HG02588 (cell line): ENCODE data around the gene PTGFRN.

Experiments
- ATAC-seq: cut with Tn5 transposase; IDR thresholded peaks from one replicate; pipeline ENCODE4 v1.9.1; 2021; ENCODE audit warnings: mild to moderate bottlenecking, moderate library complexity; ENCODE audit not compliant: unreplicated experiment

Gene PTGFRN

DNA sequence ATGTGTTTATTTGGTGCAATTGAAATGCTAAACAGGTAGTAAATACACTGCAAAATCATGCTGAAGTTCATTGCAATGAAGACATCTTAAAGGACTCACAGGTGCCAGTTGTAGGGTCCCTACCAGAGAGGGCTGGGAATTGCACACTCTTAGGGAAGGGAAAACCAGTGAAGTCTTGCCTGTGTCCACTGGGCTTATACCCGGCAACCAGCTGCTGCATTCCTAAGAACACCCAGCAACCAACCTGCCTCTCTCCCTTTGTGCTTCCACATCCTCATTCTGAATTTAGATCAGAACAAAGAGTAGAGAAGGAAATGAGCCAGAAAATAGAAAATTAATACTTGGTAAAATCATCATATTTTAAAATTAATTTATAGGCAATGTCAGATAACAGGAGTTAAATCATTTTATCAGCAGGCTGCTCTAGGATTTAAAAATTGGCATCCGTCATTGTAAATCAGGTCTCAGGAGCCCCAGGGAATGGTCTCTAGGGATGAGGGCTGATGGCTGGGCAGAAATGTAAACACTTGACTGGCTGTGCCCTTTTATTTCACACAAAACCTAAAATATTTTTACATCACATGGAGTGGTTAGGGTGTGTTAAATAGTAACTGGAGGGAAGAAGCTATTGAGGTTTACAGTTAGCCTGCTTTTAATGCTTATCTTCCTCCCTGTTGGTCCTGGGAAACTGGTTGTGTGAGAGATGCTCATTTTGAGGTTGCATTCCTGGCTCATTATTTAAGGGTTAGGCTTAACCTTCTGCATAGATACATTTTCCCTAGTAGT lies 31.3 kb downstream of the PTGFRN start:
- ATAC-seq, result no peak

DNA sequence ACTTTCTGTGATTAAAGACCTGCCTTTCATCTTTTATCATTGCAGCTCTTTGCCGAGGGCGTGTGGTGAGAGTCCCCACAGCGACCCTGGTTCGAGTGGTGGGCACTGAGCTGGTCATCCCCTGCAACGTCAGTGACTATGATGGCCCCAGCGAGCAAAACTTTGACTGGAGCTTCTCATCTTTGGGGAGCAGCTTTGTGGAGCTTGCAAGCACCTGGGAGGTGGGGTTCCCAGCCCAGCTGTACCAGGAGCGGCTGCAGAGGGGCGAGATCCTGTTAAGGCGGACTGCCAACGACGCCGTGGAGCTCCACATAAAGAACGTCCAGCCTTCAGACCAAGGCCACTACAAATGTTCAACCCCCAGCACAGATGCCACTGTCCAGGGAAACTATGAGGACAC lies 32.0 kb downstream of the PTGFRN start:
- no peak for ATAC-seq

DNA sequence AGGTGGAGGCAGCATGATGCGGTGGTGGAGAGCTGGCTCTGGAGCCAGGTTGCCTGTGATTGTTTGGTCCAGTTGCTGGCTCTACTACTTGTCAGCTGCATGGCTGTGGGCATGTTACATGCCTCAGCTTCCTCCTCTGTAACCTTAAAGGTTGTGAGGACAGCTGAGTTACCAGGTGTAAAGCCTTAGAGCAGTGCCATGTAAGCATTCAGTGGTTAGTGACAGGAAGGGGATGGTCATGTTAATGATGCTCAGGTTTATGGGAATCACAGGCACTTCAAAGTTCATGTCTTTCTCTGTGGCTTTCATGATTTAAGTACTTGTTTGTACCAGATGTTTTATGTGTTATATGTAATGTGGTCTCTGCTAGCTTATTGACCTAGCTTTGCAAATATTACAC lies 32.6 kb downstream of the PTGFRN start:
- no peak for ATAC-seq

DNA sequence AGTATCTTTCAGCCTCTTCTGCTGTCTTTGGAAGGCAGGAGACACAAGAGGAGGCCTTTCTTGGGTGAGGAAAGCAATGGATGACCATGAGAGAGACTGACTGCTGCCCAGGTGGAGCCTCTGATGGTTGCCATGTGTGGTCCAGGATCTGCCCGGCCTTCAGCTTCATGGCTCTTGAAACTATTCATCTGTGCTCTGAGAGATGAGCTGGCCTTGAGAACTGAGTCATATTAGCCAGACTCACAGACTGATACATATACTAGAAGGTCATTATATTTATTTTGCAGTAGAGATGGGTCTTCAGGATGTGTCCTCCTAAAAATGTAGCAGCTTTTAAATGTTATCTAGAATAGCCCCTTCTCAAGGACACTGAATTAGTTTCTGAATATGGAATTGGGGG lies 33.7 kb downstream of the PTGFRN start:
- no peak for ATAC-seq

DNA sequence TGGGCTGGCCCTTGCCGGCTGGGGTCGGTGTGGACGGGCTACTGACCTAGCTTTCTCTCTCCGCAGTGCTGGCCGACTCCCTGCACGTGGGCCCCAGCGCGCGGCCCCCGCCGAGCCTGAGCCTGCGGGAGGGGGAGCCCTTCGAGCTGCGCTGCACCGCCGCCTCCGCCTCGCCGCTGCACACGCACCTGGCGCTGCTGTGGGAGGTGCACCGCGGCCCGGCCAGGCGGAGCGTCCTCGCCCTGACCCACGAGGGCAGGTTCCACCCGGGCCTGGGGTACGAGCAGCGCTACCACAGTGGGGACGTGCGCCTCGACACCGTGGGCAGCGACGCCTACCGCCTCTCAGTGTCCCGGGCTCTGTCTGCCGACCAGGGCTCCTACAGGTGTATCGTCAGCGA lies 34.9 kb downstream of the PTGFRN start:
- ATAC-seq, result no peak

DNA sequence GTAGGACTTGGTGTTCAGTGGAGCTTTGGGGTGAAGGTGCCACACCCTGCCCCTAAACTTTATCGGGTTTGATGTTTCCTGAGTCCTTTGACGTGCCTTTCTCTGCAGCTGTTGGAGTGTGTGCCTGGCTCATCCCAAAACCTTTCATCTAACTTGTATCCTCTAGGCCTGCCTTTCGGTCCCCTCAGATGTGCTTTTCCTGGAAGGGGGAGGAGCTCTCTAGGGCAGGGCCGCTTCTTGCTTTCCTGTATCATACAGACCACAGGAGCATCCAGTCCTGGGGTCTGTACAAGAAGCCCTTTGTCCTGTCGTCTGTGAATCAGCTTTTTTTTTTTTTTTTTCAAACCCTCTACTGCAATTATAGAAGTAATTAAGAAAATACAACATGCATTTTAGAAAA lies 35.7 kb downstream of the PTGFRN start:
- ATAC-seq, result no peak

DNA sequence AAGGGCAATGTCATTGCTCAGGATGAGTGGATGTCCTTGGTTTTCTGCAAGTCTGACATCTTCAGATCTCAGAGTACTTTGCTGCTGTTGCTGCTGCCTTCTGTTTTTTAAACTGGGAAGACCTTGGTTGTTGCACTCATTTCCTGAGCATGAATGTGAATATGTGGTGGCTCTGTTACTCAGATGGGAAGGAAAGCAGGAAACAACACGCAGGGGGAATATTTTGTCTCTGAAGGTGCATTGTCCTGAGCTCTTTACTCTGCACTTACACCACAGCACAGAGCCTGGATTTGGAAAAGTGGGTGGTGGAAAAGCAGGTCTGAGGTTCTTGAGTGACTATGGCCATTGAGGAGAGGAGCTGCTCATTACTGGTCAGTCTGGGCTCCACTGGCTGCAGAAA lies 36.3 kb downstream of the PTGFRN start:
- no peak for ATAC-seq

DNA sequence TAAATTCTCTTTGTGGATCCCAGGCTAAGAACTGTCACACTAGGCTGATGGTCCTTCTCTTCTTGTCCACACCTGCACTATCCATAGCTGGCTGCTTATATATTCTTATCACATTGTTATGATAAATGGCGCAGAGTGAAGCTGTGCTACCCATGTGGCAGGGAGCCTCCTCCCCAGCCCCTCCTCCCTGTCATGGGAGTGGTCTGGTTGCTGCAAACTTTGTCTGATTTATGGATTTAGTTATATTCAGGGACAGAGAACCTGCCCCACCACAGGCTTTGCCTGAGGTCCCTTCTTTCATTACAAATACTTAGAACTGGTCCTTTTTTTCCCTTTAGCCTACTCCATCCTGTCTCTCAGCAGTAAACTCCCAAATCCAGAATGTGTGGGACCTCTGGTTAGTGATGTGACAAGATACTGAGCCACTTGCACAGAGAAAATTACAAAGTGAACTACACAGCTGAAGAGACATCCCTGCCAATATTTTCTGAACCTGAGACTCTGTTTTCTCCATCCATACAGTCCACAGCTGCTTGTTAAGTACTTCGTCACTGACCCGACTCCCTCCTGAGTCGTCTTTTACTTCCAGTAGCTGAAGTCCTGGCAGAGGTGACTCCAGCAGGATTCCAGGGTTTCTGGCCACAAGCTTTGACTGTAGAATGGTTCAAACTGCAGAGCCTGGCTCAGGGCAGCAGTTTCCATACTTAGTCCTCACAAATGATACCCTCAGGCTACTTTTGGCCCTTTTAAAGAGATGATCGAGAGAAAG lies 37.6 kb downstream of the PTGFRN start:
- ATAC-seq, result no peak

DNA sequence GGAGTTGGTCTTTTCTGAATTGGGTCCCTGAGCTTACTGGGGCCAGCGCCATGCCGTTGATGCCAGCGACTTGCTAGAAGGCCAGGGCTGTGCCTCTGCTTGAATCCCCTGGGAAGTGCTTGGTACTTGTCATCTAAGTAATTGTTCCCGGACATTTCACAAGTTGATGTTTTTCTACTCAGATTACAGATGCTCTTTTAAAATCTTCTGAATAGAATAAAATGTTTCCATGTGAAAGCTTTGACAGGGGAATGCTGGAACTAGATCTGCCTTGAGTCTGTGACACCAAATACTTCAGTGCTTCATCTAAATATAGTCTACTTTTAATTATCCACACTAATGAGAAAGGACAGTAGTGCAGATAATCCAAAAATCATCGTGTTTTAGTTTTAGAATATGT lies 38.3 kb downstream of the PTGFRN start:
- no peak for ATAC-seq

DNA sequence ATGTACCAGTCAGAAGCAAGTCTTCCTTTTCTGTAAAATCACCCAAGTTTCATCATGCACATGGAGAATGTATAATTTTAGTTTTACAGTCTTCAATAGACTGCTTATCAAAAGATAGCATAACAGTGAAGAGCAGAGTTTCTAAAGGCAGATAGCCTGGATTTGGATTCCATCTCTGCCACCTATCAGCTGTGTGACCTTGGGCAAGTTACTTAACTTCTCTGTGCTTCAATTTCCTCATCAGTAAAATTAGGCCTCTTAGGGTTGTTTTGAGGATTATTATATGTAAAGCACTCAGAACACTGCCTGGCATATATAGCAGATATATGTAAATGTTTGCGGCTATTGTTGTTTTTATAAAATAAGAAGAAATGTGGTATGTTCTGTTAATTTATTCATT lies 38.9 kb downstream of the PTGFRN start:
- ATAC-seq, result no peak

DNA sequence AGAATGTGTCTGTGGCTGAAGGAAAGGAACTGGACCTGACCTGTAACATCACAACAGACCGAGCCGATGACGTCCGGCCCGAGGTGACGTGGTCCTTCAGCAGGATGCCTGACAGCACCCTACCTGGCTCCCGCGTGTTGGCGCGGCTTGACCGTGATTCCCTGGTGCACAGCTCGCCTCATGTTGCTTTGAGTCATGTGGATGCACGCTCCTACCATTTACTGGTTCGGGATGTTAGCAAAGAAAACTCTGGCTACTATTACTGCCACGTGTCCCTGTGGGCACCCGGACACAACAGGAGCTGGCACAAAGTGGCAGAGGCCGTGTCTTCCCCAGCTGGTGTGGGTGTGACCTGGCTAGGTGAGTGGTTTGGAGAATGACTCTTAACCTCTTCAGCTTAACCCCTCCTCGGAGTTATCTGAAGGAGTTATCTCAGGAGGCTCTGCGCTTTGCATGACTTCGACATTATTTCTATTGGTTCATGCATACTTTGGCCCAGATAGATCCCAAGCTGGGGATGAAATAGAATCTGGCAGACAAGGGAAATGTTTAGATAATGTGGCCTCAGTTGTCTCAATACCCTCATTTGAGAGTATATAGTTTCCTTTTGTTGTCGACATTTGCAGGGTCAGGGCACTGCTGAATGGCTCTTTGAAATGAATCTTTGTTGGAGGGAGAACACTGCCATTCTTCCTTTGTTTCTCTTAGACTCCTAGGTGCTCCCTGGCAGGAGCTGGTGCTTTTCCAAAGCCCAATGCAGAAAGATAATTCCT lies 39.7 kb downstream of the PTGFRN start:
- ATAC-seq, result no peak

DNA sequence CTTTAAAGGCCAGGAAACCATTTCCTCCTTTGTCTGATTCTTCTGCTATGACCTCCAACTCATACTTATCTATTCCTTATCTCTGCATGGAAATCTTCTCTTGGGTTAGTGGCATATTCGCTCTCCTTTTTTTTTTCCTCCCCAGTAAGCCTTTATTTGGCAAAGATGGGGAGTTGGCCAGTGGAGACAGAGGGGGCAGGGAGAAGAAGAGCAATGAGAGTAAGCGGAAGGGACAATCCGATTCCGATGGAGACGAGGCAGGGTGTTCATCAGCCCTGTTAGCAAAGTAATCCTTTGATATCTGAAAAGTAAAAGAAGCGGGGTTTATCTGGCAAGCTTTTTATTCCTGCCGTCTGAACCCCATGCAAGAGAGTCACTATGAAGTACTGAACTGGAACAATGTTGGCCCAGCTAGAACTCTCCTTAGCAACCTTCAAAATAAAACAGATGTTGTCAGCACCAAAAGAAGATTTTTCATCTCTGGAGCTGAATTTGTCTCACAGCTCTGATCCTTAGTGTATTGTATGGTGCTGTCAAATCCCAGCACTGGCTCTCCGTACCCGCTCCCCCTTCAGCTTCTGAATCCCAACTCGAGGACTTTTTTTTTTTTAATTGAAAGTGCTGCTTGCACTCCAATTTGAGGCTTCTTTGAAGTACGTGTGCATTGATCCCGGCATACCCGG lies 40.9 kb downstream of the PTGFRN start:
- ATAC-seq, result no peak

DNA sequence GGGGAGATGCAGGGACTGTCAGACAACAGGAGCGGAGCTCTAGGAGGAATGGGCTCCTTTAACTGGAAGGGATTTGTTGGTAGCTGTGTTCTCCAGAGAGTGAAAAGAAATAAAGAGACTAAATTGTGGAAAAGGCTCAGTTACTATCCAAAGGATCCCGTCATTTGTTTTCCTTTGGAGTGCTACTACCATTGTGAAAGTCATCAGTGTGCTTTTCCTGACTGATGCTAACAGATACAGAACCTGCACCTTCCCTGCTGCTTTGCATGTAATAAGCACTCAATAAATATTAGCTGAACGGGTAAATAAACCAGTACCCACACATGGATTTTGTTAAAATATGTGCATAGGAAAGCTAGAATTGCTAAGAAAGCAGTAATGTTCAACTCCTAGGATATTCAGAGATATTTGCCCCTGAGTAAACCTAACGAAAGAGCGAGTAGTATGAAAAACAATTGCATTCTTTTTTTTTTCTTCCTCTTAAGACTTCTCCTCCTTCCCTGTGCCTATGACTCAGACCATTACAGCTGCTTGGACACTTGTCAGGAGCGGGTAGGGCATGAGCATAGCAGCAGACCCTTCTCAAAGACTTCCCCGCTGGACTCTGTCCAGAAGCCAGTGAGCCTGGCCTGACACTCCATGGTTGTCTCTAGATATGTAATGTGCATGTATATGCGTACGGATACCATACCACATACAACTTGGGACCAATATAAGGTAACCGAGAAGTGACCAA lies 41.7 kb downstream of the PTGFRN start:
- ATAC-seq, result no peak

DNA sequence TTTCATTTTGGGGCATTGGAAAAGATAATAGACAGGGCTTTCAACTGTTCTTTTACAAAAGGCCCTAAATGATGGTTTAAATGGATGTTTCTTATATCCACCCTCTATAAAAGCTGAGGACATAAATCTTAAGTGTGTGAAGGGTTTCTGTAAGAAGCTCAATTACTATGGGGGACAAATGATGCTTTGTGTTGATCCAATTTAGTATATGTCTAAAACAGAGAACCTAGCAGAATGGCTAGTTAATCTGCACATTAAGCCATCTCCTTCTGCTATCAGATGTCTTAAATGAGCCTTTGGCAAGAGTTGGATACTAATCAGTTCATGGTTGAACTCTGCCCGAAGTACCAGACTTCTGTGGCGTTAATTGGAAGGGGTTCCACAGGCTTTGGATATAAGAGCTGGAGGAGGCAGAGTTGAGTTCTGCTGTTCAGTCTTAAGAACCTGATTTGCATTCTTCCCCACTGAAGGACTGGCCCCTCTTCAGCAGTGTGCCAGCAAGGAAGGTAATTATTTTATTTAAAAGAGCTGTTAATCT lies 43.1 kb downstream of the PTGFRN start:
- no peak for ATAC-seq

DNA sequence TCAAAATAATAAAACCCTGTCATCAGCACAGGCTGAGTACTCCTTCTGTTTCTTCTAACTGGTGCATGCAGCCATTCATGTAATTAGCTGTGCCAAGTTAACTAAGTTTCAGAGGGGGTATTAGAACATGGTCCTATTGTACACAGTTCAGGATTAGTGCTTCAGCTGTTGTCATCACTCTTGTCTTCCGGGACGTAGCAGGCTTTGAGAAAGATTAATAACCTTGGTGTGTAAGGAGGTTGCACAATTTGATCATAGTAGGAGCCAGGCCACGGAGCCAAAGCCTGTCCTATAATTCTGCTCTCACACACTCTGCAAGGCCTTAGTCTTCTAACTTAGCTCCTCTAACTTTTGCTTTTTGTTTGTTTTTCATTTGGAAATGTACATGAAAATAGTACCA lies 44.7 kb downstream of the PTGFRN start:
- ATAC-seq, result no peak

DNA sequence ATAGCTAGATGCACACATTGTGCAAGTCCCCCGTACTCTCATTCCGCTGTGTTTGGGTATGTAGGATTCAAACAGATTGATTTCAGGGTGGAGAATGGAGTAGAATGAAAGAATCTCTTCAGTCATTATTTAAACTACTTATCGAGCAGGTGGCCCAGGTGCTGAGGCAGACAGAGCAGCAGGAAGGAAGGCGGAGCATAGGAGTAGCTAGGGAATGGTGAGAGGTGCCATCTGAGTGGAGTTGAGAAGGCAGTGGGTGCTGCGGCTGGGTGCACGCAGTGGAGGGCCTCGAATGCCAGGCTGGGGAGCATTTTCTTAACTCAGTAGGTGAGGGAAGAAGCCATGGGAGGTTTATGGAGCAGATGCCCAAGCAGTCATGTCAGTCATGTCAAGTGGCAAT lies 46.7 kb downstream of the PTGFRN start:
- no peak for ATAC-seq

DNA sequence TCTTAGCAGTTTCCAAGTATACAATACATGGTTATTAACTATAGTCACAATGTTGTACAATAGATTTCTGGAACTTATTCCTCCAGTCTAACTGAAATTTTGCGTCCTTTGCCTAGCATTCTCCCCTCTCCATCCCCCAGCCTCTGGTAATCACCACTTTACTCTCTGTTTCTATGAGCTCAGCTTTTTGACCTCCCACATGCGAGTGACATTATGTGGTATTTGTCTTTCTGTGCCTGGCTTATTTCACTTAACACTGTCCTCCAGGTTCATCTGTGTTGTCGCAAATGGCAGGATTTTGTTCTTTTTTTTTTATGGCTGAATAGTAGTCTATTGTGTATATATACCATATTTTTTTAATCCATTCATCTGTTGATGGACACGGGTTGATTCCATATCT lies 47.9 kb downstream of the PTGFRN start:
- no peak for ATAC-seq

DNA sequence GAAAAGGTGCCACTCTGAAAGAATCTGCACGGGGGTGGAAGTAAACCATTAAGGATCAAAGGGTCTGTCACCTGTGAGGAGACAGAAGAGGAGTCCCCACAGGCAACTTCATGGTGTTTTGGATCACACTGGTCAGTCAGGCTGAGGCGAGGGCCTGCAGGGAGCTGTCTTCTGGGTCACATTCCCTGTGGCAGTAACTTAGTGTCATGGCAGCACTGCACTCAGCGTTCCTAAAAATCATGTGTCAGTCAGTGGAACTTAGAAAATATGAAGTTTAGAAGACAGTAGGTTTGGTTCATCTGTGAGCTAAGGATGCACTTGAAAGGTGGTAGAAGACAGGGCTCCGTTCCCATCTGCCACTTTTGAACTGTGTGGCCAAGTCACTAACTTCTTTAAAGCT lies 48.4 kb downstream of the PTGFRN start:
- ATAC-seq, result no peak

DNA sequence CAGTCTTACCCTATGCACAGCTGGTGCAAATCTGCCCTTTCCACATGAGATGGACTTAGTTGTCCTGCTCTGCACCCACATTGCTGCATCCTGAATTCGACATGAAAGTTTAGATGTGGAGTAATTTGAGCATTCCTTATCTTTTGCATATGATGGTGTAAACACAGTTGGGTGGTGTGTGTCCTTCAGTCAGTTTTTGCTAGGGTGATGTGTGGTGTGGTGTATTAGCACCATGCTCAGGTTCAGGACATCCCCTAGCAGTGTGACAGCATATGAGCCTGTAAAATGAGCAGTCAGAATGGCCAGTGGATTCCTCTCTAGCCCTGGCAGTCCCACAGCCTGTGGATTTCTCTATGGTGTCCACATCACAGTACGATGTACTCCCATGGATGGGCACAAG lies 49.3 kb downstream of the PTGFRN start:
- ATAC-seq, result no peak

DNA sequence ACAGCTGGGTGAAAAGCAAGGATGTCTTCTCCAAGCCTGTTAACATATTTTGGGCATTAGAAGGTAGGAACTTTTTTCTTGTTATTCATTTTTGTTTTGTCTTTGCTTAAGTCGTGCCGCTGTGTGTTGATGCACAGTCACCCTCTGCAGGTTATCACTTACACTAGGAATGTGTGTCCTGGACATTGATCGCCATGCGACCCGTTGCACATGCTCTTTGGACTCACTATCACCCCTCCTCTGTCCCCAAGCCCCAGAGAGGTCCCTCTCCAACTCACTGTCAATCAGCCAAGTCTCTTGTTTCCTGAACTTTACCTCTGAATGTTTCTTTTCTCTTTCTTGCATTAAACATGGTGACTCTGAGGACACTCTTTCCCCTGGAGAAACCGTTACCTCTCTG lies 51.9 kb downstream of the PTGFRN start:
- no peak for ATAC-seq
